Osteoblast (primary cell): ENCODE measurements around the gene KATNB1. TPM values are rescaled to one million over a fixed set of nuclear protein-coding genes. Genes with fewer than 3 reads are reported as not detected.
"Not testable (repeated sequence)": the region's sequence is repeated elsewhere in the genome, so short reads cannot be mapped to it uniquely, and the experiment has no call there.

Experiments
- DNase-seq: peaks from one replicate; pipeline ENCODE4 v3.0.0; 2011; ENCODE audit warnings: low spot score, mixed read lengths; ENCODE audit not compliant: insufficient read length; ENCODE audit errors: missing footprints
- H2AFZ ChIP-seq: 2 replicates; pipeline ENCODE4 v1.6.0; 2011; ENCODE audit warnings: mild to moderate bottlenecking, low read length
- H3K27ac ChIP-seq: 2 replicates; pipeline ENCODE4 v1.5.1; 2011; ENCODE audit warnings: mild to moderate bottlenecking, low read depth, low read length, moderate library complexity
- H3K27me3 ChIP-seq: 2 replicates; pipeline ENCODE4 v1.6.0; 2012; ENCODE audit warnings: mild to moderate bottlenecking, control low read depth, inconsistent platforms, low read length, moderate library complexity; ENCODE audit not compliant: insufficient read depth
- H3K36me3 ChIP-seq: 2 replicates; pipeline ENCODE4 v1.5.1; 2011; ENCODE audit warnings: mild to moderate bottlenecking, low read length, control low read depth, moderate library complexity; ENCODE audit not compliant: insufficient read depth
- H3K4me1 ChIP-seq: 2 replicates; pipeline ENCODE4 v1.5.1; 2011; ENCODE audit warnings: mild to moderate bottlenecking, low read length, control low read depth, moderate library complexity; ENCODE audit not compliant: insufficient read depth
- H3K4me2 ChIP-seq: 2 replicates; pipeline ENCODE4 v1.6.0; 2011; ENCODE audit warnings: mild to moderate bottlenecking, low read length; ENCODE audit not compliant: insufficient read depth
- H3K4me3 ChIP-seq: fragments of 200-600 bp; sonication (generic); 3 replicates; pipeline ENCODE4 v1.5.1; 2012; ENCODE audit warnings: mild to moderate bottlenecking, low read length, inconsistent platforms; ENCODE audit not compliant: insufficient read depth
- H3K79me2 ChIP-seq: 2 replicates; pipeline ENCODE4 v1.6.0; 2012; ENCODE audit warnings: mild to moderate bottlenecking, low read length, control low read depth, inconsistent platforms; ENCODE audit not compliant: insufficient read depth
- H3K9me3 ChIP-seq: 2 replicates; pipeline ENCODE4 v1.5.1; 2011; ENCODE audit warnings: low read depth, low read length, control low read depth
- H4K20me1 ChIP-seq: 2 replicates; pipeline ENCODE4 v1.6.0; 2012; ENCODE audit warnings: mild to moderate bottlenecking, low read length, control low read depth; ENCODE audit not compliant: insufficient read depth
- CTCF ChIP-seq: IDR thresholded peaks from 2 replicates; pipeline ENCODE4 v1.5.1; 2011; ENCODE audit warnings: mild to moderate bottlenecking, low read depth, low read length, moderate library complexity; ENCODE audit errors: extremely low read depth
- total RNA-seq: library from RNA; depleted of rRNA; stranded (reverse); fragments of >200 nt; gene quantifications from 2 replicates; pipeline ENCODE4 v1.2.3, GENCODE V29; 2012

The KATNB1 gene
- total RNA-seq, 1 donor: 24.6 TPM

GRCh38 chr16:57795431-57795878 lies 59.9 kb downstream of the KATNB1 start:
- Histone ChIP-seq H2AFZ (no peak overlapping the region), H3K4me2 (no peak overlapping the region), H3K79me2 (peaks cover 46% of the 10 kb centered on the region), H3K27ac (no peak overlapping the region), H3K4me3 (no peak overlapping the region), H3K36me3 (peaks cover 36% of the 10 kb centered on the region), H4K20me1 (peaks cover 21% of the 10 kb centered on the region), H3K4me1 (peaks cover 25% of the 10 kb centered on the region), H3K27me3 (no peaks in the 10 kb centered on the region), H3K9me3 (no peaks in the 10 kb centered on the region)
- peak; percentile 35 for TF ChIP-seq CTCF
- peak; percentile 95 for DNase-seq

DNA sequence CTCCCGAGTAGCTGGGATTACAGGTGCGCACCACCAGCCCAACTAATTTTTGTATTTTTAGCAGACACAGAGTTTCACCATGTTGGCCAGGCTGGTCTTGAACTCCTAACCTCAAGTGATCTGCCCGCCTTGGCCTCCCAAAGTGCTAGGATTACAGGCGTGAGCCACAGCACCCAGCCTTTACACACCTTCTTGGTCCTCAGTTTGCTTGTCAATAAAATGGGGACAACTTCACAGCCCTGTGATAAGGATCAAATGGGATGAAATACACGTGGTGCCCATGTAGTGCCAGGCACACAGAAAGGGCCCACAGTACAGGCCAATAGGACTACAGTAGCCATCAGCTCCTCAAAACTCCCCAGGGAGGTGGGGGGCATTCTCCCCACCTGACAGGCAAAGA lies 60.4 kb downstream of the KATNB1 start:
- peaks cover 27% of the 10 kb centered on the region for H3K4me1 ChIP-seq
- H3K9me3 ChIP-seq, H3K27ac ChIP-seq, DNase-seq, H3K27me3 ChIP-seq, H3K4me3 ChIP-seq, H3K4me2 ChIP-seq, H2AFZ ChIP-seq: not testable (repeated sequence)
- H4K20me1 ChIP-seq: peaks cover 27% of the 10 kb centered on the region
- H3K36me3 ChIP-seq: peaks cover 31% of the 10 kb centered on the region
- peaks cover 51% of the 10 kb centered on the region for H3K79me2 ChIP-seq

- DNase-seq: no peak
- peaks cover 22% of the 10 kb centered on the region for H3K4me1 ChIP-seq
- H3K27me3 ChIP-seq: no peaks in the 10 kb centered on the region
- H3K4me2 ChIP-seq: no peak overlapping the region
- no peak overlapping the region for H2AFZ ChIP-seq
- H3K9me3 ChIP-seq: no peaks in the 10 kb centered on the region
- peaks cover 27% of the 10 kb centered on the region for H3K36me3 ChIP-seq
- no peak for TF ChIP-seq CTCF
- H3K27ac ChIP-seq: no peak overlapping the region
- peaks cover 57% of the 10 kb centered on the region for H3K79me2 ChIP-seq
- peaks cover 29% of the 10 kb centered on the region for H4K20me1 ChIP-seq
- H3K4me3 ChIP-seq: no peak overlapping the region
Measured at GRCh38 chr16:57797216-57797525, 61.6 kb downstream of the KATNB1 start.

- peaks cover 22% of the 10 kb centered on the region for H3K36me3 ChIP-seq
- no peak for TF ChIP-seq CTCF
- no peak overlapping the region for H3K4me3 ChIP-seq
- DNase-seq: no peak
- H3K4me1 ChIP-seq: peaks cover 23% of the 10 kb centered on the region
- no peaks in the 10 kb centered on the region for H3K9me3 ChIP-seq
- H3K4me2 ChIP-seq: no peak overlapping the region
- no peak overlapping the region for H2AFZ ChIP-seq
- peaks cover 29% of the 10 kb centered on the region for H4K20me1 ChIP-seq
- H3K27ac ChIP-seq: no peak overlapping the region
- H3K27me3 ChIP-seq: no peaks in the 10 kb centered on the region
- peaks cover 57% of the 10 kb centered on the region for H3K79me2 ChIP-seq
Measured at GRCh38 chr16:57797526-57798266, 62.1 kb downstream of the KATNB1 start.
